Activated naive CD8-positive, alpha-beta T cell (primary cell): ENCODE data around the gene GPX4.
A peak's percentile ranks its signal among the peaks of the same experiment; 100 is the strongest.
"Not testable (repeated sequence)": the region's sequence is repeated elsewhere in the genome, so short reads cannot be mapped to it uniquely, and the experiment has no call there.

Source experiments
- H3K27ac Mint-ChIP-seq: one replicate; pipeline ENCODE4 v1.8.0; 2021; ENCODE audit warnings: mixed read lengths
- H3K27me3 Mint-ChIP-seq: one replicate; pipeline ENCODE4 v1.8.0; 2021; ENCODE audit warnings: mixed read lengths
- H3K36me3 Mint-ChIP-seq: one replicate; pipeline ENCODE4 v1.8.0; 2021; ENCODE audit warnings: mixed read lengths
- H3K4me1 Mint-ChIP-seq: one replicate; pipeline ENCODE4 v1.8.0; 2021; ENCODE audit warnings: low read depth, mixed read lengths
- H3K4me3 Mint-ChIP-seq: one replicate; pipeline ENCODE4 v1.8.0; 2021; ENCODE audit warnings: mild to moderate bottlenecking, mixed read lengths
- H3K9me3 Mint-ChIP-seq: one replicate; pipeline ENCODE4 v1.8.0; 2021; ENCODE audit warnings: low read depth, mixed read lengths

GPX4 gene

GRCh38 chr19:1122972-1123363 lies 19.2 kb downstream of the GPX4 start:
- H3K27ac Mint-ChIP-seq: no peak overlapping the region
- H3K36me3 Mint-ChIP-seq: peaks cover 3% of the 10 kb centered on the region
- H3K4me3 Mint-ChIP-seq: no peak overlapping the region

GRCh38 chr19:1123381-1123780 lies 19.6 kb downstream of the GPX4 start:
- no peak overlapping the region for H3K4me3 Mint-ChIP-seq
- H3K27me3 Mint-ChIP-seq: no peaks in the 10 kb centered on the region
- H3K4me1 Mint-ChIP-seq: peaks cover 4% of the 10 kb centered on the region
- peaks cover 3% of the 10 kb centered on the region for H3K36me3 Mint-ChIP-seq
- H3K27ac Mint-ChIP-seq: no peak overlapping the region
- H3K9me3 Mint-ChIP-seq: no peaks in the 10 kb centered on the region

More at GRCh38 chr19:1122972-1123363, 19.2 kb downstream of the GPX4 start:
- Mint-ChIP-seq H3K27me3 (no peaks in the 10 kb centered on the region), H3K9me3 (no peaks in the 10 kb centered on the region), H3K4me1 (peaks cover 4% of the 10 kb centered on the region)

- Mint-ChIP-seq H3K4me3 (no peak overlapping the region), H3K27ac (no peak overlapping the region), H3K9me3 (no peaks in the 10 kb centered on the region), H3K27me3 (no peaks in the 10 kb centered on the region), H3K4me1 (peaks cover 5% of the 10 kb centered on the region), H3K36me3 (peaks cover 3% of the 10 kb centered on the region)
Measured at GRCh38 chr19:1123885-1124677, 20.3 kb downstream of the GPX4 start.

GRCh38 chr19:1125601-1126467 lies 22.0 kb downstream of the GPX4 start:
- H3K9me3 Mint-ChIP-seq: no peaks in the 10 kb centered on the region
- no peak overlapping the region for H3K27ac Mint-ChIP-seq
- H3K36me3 Mint-ChIP-seq: peaks cover 3% of the 10 kb centered on the region
- peaks cover 16% of the 10 kb centered on the region for H3K4me1 Mint-ChIP-seq
- H3K4me3 Mint-ChIP-seq: no peak overlapping the region
- no peaks in the 10 kb centered on the region for H3K27me3 Mint-ChIP-seq

- no peaks in the 10 kb centered on the region for H3K36me3 Mint-ChIP-seq
- H3K9me3 Mint-ChIP-seq: no peaks in the 10 kb centered on the region
- no peak overlapping the region for H3K27ac Mint-ChIP-seq
- H3K4me1 Mint-ChIP-seq: peaks cover 17% of the 10 kb centered on the region
- no peaks in the 10 kb centered on the region for H3K27me3 Mint-ChIP-seq
- no peak overlapping the region for H3K4me3 Mint-ChIP-seq
Measured at GRCh38 chr19:1126984-1127760, 23.4 kb downstream of the GPX4 start.

GRCh38 chr19:1128106-1128505 lies 24.3 kb downstream of the GPX4 start:
- Mint-ChIP-seq H3K27me3 (no peaks in the 10 kb centered on the region), H3K27ac (peak overlapping the region; percentile 46), H3K36me3 (no peaks in the 10 kb centered on the region), H3K4me1 (peaks cover 17% of the 10 kb centered on the region), H3K4me3 (no peak overlapping the region), H3K9me3 (no peaks in the 10 kb centered on the region)

- H3K27ac Mint-ChIP-seq, H3K36me3 Mint-ChIP-seq, H3K4me3 Mint-ChIP-seq, H3K27me3 Mint-ChIP-seq, H3K9me3 Mint-ChIP-seq: not testable (repeated sequence)
- peaks cover 17% of the 10 kb centered on the region for H3K4me1 Mint-ChIP-seq
Measured at GRCh38 chr19:1129084-1129483, 25.3 kb downstream of the GPX4 start.

GRCh38 chr19:1129535-1129934 lies 25.7 kb downstream of the GPX4 start:
- H3K27ac Mint-ChIP-seq: no peak overlapping the region
- peaks cover 17% of the 10 kb centered on the region for H3K4me1 Mint-ChIP-seq
- H3K27me3 Mint-ChIP-seq: no peaks in the 10 kb centered on the region
- no peaks in the 10 kb centered on the region for H3K9me3 Mint-ChIP-seq
- peak overlapping the region; percentile 83 for H3K4me3 Mint-ChIP-seq
- H3K36me3 Mint-ChIP-seq: no peaks in the 10 kb centered on the region

- Mint-ChIP-seq H3K9me3 (no peaks in the 10 kb centered on the region), H3K4me3 (peak overlapping the region; percentile 83), H3K27ac (peak overlapping the region; percentile 81), H3K27me3 (no peaks in the 10 kb centered on the region), H3K4me1 (peaks cover 17% of the 10 kb centered on the region), H3K36me3 (no peaks in the 10 kb centered on the region)
Measured at GRCh38 chr19:1130771-1131717, 27.2 kb downstream of the GPX4 start.

GRCh38 chr19:1131718-1132551 lies 28.1 kb downstream of the GPX4 start:
- peaks cover 19% of the 10 kb centered on the region for H3K4me1 Mint-ChIP-seq
- no peaks in the 10 kb centered on the region for H3K36me3 Mint-ChIP-seq
- peak overlapping the region; percentile 83 for H3K4me3 Mint-ChIP-seq
- H3K9me3 Mint-ChIP-seq: no peaks in the 10 kb centered on the region
- H3K27ac Mint-ChIP-seq: peak overlapping the region; percentile 80
- H3K27me3 Mint-ChIP-seq: no peaks in the 10 kb centered on the region

- H3K9me3 Mint-ChIP-seq: no peaks in the 10 kb centered on the region
- H3K4me1 Mint-ChIP-seq: peaks cover 17% of the 10 kb centered on the region
Measured at GRCh38 chr19:1132552-1133383, 29.0 kb downstream of the GPX4 start.

GRCh38 chr19:1133471-1133929 lies 29.7 kb downstream of the GPX4 start:
- no peaks in the 10 kb centered on the region for H3K9me3 Mint-ChIP-seq
- H3K4me1 Mint-ChIP-seq: peaks cover 15% of the 10 kb centered on the region
- no peaks in the 10 kb centered on the region for H3K36me3 Mint-ChIP-seq
- no peaks in the 10 kb centered on the region for H3K27me3 Mint-ChIP-seq
- peak overlapping the region; percentile 23 for H3K4me3 Mint-ChIP-seq
- H3K27ac Mint-ChIP-seq: peak overlapping the region; percentile 85

More at GRCh38 chr19:1132552-1133383, 29.0 kb downstream of the GPX4 start:
- no peaks in the 10 kb centered on the region for H3K36me3 Mint-ChIP-seq
- no peaks in the 10 kb centered on the region for H3K27me3 Mint-ChIP-seq
- peak overlapping the region; percentile 80 for H3K27ac Mint-ChIP-seq
- H3K4me3 Mint-ChIP-seq: peak overlapping the region; percentile 83
